Mesenchymal stem cell (in vitro differentiated cells and primary cell): ENCODE measurements around the gene PEX11G.

Source experiments
- DNase-seq: peaks from one replicate; pipeline ENCODE4 v3.0.0-alpha.2; 2013
- H2AFZ ChIP-seq: one replicate; pipeline ENCODE4 v1.6.1; 2013; ENCODE audit warnings: low read depth, mild to moderate bottlenecking, control low read depth, inconsistent platforms, low read length, moderate library complexity
- H2AK5ac ChIP-seq: 2 replicates; pipeline ENCODE4 v1.6.1; 2013; ENCODE audit warnings: low read length, moderate library complexity, mild to moderate bottlenecking, inconsistent platforms; ENCODE audit not compliant: severe bottlenecking
- H2BK120ac ChIP-seq: one replicate; pipeline ENCODE4 v1.6.1; 2013; ENCODE audit warnings: low read depth, mild to moderate bottlenecking, inconsistent platforms, low read length, moderate library complexity
- H2BK12ac ChIP-seq, 2 experiments: one replicate each; pipeline ENCODE4 v1.6.1; 2013; ENCODE audit warnings: inconsistent platforms in 2 of 2, low read length in 2 of 2, mild to moderate bottlenecking in 2 of 2, moderate library complexity in 2 of 2, control low read depth in 1 of 2
- H2BK15ac ChIP-seq: one replicate; pipeline ENCODE4 v1.6.1; 2013; ENCODE audit warnings: mild to moderate bottlenecking, low read depth, inconsistent platforms; ENCODE audit not compliant: poor library complexity, severe bottlenecking
- H2BK5ac ChIP-seq: 2 replicates; pipeline ENCODE4 v1.6.1; 2013; ENCODE audit warnings: low read depth, mild to moderate bottlenecking, low read length, control low read depth, inconsistent platforms; ENCODE audit not compliant: poor library complexity, severe bottlenecking
- H3K14ac ChIP-seq, 2 experiments: one replicate each; pipeline ENCODE4 v1.6.1; 2013; ENCODE audit warnings: inconsistent platforms in 2 of 2, low read length in 2 of 2, control low read depth in 1 of 2, mild to moderate bottlenecking in 1 of 2, moderate library complexity in 1 of 2
- H3K18ac ChIP-seq, 2 experiments: one replicate each; pipeline ENCODE4 v1.6.1; 2013; ENCODE audit warnings: inconsistent platforms in 2 of 2, low read length in 2 of 2, control low read depth in 1 of 2, low read depth in 1 of 2, mild to moderate bottlenecking in 1 of 2
- H3K23ac ChIP-seq, 2 experiments: one replicate each; pipeline ENCODE4 v1.6.1; 2013; ENCODE audit warnings: inconsistent platforms in 2 of 2, low read length in 2 of 2, mild to moderate bottlenecking in 2 of 2, moderate library complexity in 2 of 2, control low read depth in 1 of 2
- H3K27ac ChIP-seq: 2 replicates; pipeline ENCODE4 v1.5.1; 2013; ENCODE audit warnings: mild to moderate bottlenecking, moderate library complexity, low read length, control low read depth, inconsistent platforms; ENCODE audit not compliant: poor library complexity, severe bottlenecking
- H3K27me3 ChIP-seq, 2 experiments: 2 replicates each; pipeline versions ENCODE4 v1.6.1 to v1.7.0; 2013; ENCODE audit warnings: low read length in 2 of 2, mild to moderate bottlenecking in 2 of 2, moderate library complexity in 2 of 2, control low read depth in 1 of 2, inconsistent platforms in 1 of 2; ENCODE audit not compliant: control insufficient read depth in 1 of 2, insufficient read depth in 1 of 2
- H3K36me3 ChIP-seq, 2 experiments: 2 replicates each; pipeline versions ENCODE4 v1.6.1 to v1.7.0; 2013; ENCODE audit warnings: low read length in 2 of 2, control low read depth in 1 of 2, inconsistent platforms in 1 of 2, low read depth in 1 of 2, mild to moderate bottlenecking in 1 of 2; ENCODE audit not compliant: insufficient read depth in 2 of 2, control insufficient read depth in 1 of 2
- H3K4ac ChIP-seq, 2 experiments: one replicate each; pipeline ENCODE4 v1.6.1; 2013; ENCODE audit warnings: inconsistent platforms in 2 of 2, low read length in 2 of 2, mild to moderate bottlenecking in 2 of 2, moderate library complexity in 2 of 2, control low read depth in 1 of 2, low read depth in 1 of 2
- H3K4me1 ChIP-seq: 2 replicates; pipeline ENCODE4 v1.6.1; 2013; ENCODE audit warnings: low read depth, low read length, control low read depth; ENCODE audit not compliant: control insufficient read depth, insufficient read depth
- H3K4me2 ChIP-seq: 2 replicates; pipeline ENCODE4 v1.6.1; 2013; ENCODE audit warnings: low read length, mild to moderate bottlenecking, inconsistent platforms; ENCODE audit not compliant: poor library complexity, severe bottlenecking
- H3K4me3 ChIP-seq, 2 experiments: 2 replicates each; pipeline versions ENCODE4 v1.5.1 to v1.7.0; 2013; ENCODE audit warnings: low read length in 2 of 2, mild to moderate bottlenecking in 2 of 2, control low read depth in 1 of 2, low read depth in 1 of 2; ENCODE audit not compliant: insufficient read depth in 1 of 2
- H3K79me1 ChIP-seq: replicated peaks from 2 replicates; pipeline ENCODE4 v1.6.1; 2013; ENCODE audit warnings: mild to moderate bottlenecking, control low read depth, low read length, inconsistent platforms; ENCODE audit not compliant: poor library complexity, severe bottlenecking
- H3K9ac ChIP-seq: 2 replicates; pipeline ENCODE4 v1.7.0; 2013; ENCODE audit warnings: mild to moderate bottlenecking, low read length, moderate library complexity
- H3K9me3 ChIP-seq: 2 replicates; pipeline ENCODE4 v1.7.0; 2013; ENCODE audit warnings: mild to moderate bottlenecking, low read length; ENCODE audit not compliant: control insufficient read depth
- H4K8ac ChIP-seq: one replicate; pipeline ENCODE4 v1.6.1; 2013; ENCODE audit warnings: inconsistent platforms, mild to moderate bottlenecking, low read length, moderate library complexity
- H4K91ac ChIP-seq: one replicate; pipeline ENCODE4 v1.6.1; 2013; ENCODE audit warnings: mild to moderate bottlenecking, low read length, inconsistent platforms
- WGBS: methylation state at CpG from one replicate; pipeline ENCODE4 v1.1.7; 2013; ENCODE audit warnings: mixed read lengths; 5-methylcytosine and 5-hydroxymethylcytosine counted together

The PEX11G gene

GRCh38 chr19:7520131-7521051, 31.6 kb upstream of the PEX11G start:
- Histone ChIP-seq H3K18ac (no peak overlapping the region), H3K4me3 (no peak overlapping the region), H3K36me3 (peaks cover 23 to 30% of the 10 kb centered on the region in 2 experiments), H2BK120ac (no peak overlapping the region), H2BK5ac (no peak overlapping the region), H4K91ac (peak overlapping the region; percentile 34), H2BK15ac (peak overlapping the region; percentile 36), H3K9me3 (no peaks in the 10 kb centered on the region), H3K14ac (no peak overlapping the region), H4K8ac (peak overlapping the region; percentile 12), H2AK5ac (no peak overlapping the region), H3K79me1 (peaks cover 46% of the 10 kb centered on the region), H3K27ac (no peak overlapping the region), H2BK12ac (no peak overlapping the region), H3K27me3 (no peaks in the 10 kb centered on the region), H3K4me2 (no peak overlapping the region), H3K9ac (no peak overlapping the region), H3K4ac (no peak overlapping the region), H3K23ac (no peak overlapping the region), H2AFZ (no peak overlapping the region), H3K4me1 (peaks cover 21% of the 10 kb centered on the region)
- WGBS: 95% methylated on average over 51 of the region's 51 CpGs
- DNase-seq: no peak

- Histone ChIP-seq H2BK12ac (no peak overlapping the region), H2BK120ac (no peak overlapping the region), H3K36me3 (peaks cover 15 to 26% of the 10 kb centered on the region in 2 experiments), H3K14ac (no peak overlapping the region), H3K27me3 (no peaks in the 10 kb centered on the region), H4K8ac (no peak overlapping the region), H3K9ac (no peak overlapping the region), H2BK15ac (no peak overlapping the region), H3K27ac (no peak overlapping the region), H3K9me3 (no peaks in the 10 kb centered on the region), H3K4me2 (no peak overlapping the region), H3K18ac (no peak overlapping the region), H3K4me1 (peaks cover 22% of the 10 kb centered on the region), H2AFZ (no peak overlapping the region), H3K79me1 (peaks cover 46% of the 10 kb centered on the region), H3K4ac (no peak overlapping the region), H3K4me3 (peak overlapping the region in 1 of 2 experiments; percentile 5), H2BK5ac (no peak overlapping the region), H3K23ac (no peak overlapping the region), H4K91ac (no peak overlapping the region), H2AK5ac (no peak overlapping the region)
- WGBS: 98% methylated on average over 74 of the region's 74 CpGs
- DNase-seq: no peak
Measured at GRCh38 chr19:7519361-7520130, 30.7 kb upstream of the PEX11G start.

GRCh38 chr19:7516878-7517277, 28.0 kb upstream of the PEX11G start:
- Histone ChIP-seq H2AFZ (no peak overlapping the region), H2BK12ac (peak overlapping the region; percentile 12 to 32), H3K36me3 (peaks cover 9 to 26% of the 10 kb centered on the region in 2 experiments), H4K8ac (peak overlapping the region; percentile 96), H3K14ac (peak overlapping the region in 1 of 2 experiments; percentile 94), H3K18ac (peak overlapping the region; percentile 85 to 90), H4K91ac (peak overlapping the region; percentile 96), H3K4me3 (peak overlapping the region; percentile 84 to 93), H3K4me1 (peaks cover 16% of the 10 kb centered on the region), H3K27me3 (no peaks in the 10 kb centered on the region), H3K9me3 (no peaks in the 10 kb centered on the region), H2BK5ac (no peak overlapping the region), H2AK5ac (peak overlapping the region; percentile 5), H2BK120ac (peak overlapping the region; percentile 99), H3K27ac (no peak overlapping the region), H3K9ac (peak overlapping the region; percentile 95), H2BK15ac (peak overlapping the region; percentile 26), H3K79me1 (peaks cover 31% of the 10 kb centered on the region), H3K23ac (peak overlapping the region in 1 of 2 experiments; percentile 46), H3K4me2 (peak overlapping the region; percentile 75), H3K4ac (peak overlapping the region; percentile 12 to 70)
- 80% methylated on average over 4 of the region's 4 CpGs for WGBS
- DNase-seq: no peak

- H2BK12ac ChIP-seq: peak overlapping the region in 1 of 2 experiments; percentile 3
- peak overlapping the region; percentile 96 for H4K91ac ChIP-seq
- H2BK15ac ChIP-seq: peak overlapping the region; percentile 81
- peaks cover 13% of the 10 kb centered on the region for H3K4me1 ChIP-seq
- H3K36me3 ChIP-seq: peaks cover 9 to 26% of the 10 kb centered on the region in 2 experiments
- peak overlapping the region; percentile 95 for H3K9ac ChIP-seq
- H3K14ac ChIP-seq: peak overlapping the region in 1 of 2 experiments; percentile 94
- H2BK120ac ChIP-seq: peak overlapping the region; percentile 99
- no peaks in the 10 kb centered on the region for H3K27me3 ChIP-seq
- H3K4me2 ChIP-seq: peak overlapping the region; percentile 75
- 1% methylated on average over 9 of the region's 28 CpGs for WGBS
- no peaks in the 10 kb centered on the region for H3K9me3 ChIP-seq
- peak overlapping the region; percentile 12 to 86 for H3K4ac ChIP-seq
- H3K4me3 ChIP-seq: peak overlapping the region; percentile 84 to 93
- no peak for DNase-seq
- peak overlapping the region; percentile 96 for H4K8ac ChIP-seq
- no peak overlapping the region for H2BK5ac ChIP-seq
- peak overlapping the region; percentile 5 for H2AK5ac ChIP-seq
- H2AFZ ChIP-seq: no peak overlapping the region
- peaks cover 31% of the 10 kb centered on the region for H3K79me1 ChIP-seq
- H3K18ac ChIP-seq: peak overlapping the region; percentile 85 to 90
- peak overlapping the region in 1 of 2 experiments; percentile 54 for H3K23ac ChIP-seq
- no peak overlapping the region for H3K27ac ChIP-seq
Measured at GRCh38 chr19:7516333-7516732, 27.5 kb upstream of the PEX11G start.
